Measurements from ENCODE around the gene GLB1L3. TPM values are rescaled to one million over a fixed set of nuclear protein-coding genes. Genes with fewer than 3 reads are reported as not detected.

The GLB1L3 gene
- polyA plus RNA-seq, 1 donor, result 0.10 TPM

- no peak for DNase-seq
Observed at GRCh38 chr11:134365011-134365925, 89.1 kb downstream of the GLB1L3 start.

GRCh38 chr11:134366254-134366653 lies 90.1 kb downstream of the GLB1L3 start:
- no peak for DNase-seq

DNA sequence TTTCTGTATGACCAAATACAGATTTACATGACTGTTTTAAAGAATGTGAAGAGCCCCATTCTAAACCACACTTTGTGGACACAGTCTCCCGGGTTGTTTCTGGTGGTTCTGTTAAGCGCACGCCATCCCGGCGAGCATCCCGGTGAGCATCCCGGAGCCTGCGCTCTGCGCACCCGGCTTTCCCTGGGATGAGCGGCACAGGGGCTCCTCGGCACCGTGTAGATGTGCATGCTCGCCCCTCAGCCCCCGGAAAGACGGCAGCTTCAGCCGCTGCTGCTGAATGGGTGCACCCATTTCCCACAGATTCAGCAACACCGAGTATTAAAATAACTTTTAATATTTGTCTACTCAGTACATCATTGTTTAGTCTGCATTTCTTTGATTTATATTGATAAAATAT lies 91.6 kb downstream of the GLB1L3 start:
- no peak for DNase-seq

Other genes starting within 250 kb of the GLB1L3 start
- gene JAM3, start 207.3 kb upstream of the GLB1L3 start, polyA plus RNA-seq (ENCODE audit: insufficient read length), result 121 TPM
- gene NCAPD3, start 52.4 kb upstream of the GLB1L3 start, polyA plus RNA-seq (ENCODE audit: insufficient read length), result 13.9 TPM
- 29.0 TPM for gene VPS26B, start 51.7 kb upstream of the GLB1L3 start, polyA plus RNA-seq (ENCODE audit: insufficient read length)
- gene THYN1, start 23.0 kb upstream of the GLB1L3 start, polyA plus RNA-seq (ENCODE audit: insufficient read length), result 31.9 TPM
- 22.1 TPM for gene ACAD8, start 22.8 kb upstream of the GLB1L3 start, polyA plus RNA-seq (ENCODE audit: insufficient read length)
- 0.28 TPM for gene GLB1L2, start 55.6 kb downstream of the GLB1L3 start, polyA plus RNA-seq (ENCODE audit: insufficient read length)
- gene B3GAT1, start 135.9 kb downstream of the GLB1L3 start, polyA plus RNA-seq (ENCODE audit: insufficient read length), result 0.10 TPM